Measurements from ENCODE around the gene GTSE1. TPM values are rescaled to one million over a fixed set of nuclear protein-coding genes. Genes with fewer than 3 reads are reported as not detected.
A peak's percentile ranks its signal among the peaks of the same experiment; 100 is the strongest.

Gene GTSE1
- total RNA-seq, 1 experiment from 2014 or later, result 88.1 TPM

GRCh38 chr22:46335201-46336118, 38.8 kb downstream of the GTSE1 start, which contains the start of gene TRMU:
Gene TRMU (plus strand): TSS chr22:46335714. CDS start chr22:46335765, 51 bp downstream.
- ChIA-PET CTCF (no interaction called here), POLR2A (ENCODE audit: low non-redundant PET) (interaction anchor here (0.7 kb wide), 1 partner anchor 188 kb away, joined by 5 read pairs; no protein-coding TSS in a partner anchor)
- Histone ChIP-seq H3K36me3 (ENCODE audit: insufficient read depth, low read length, poor library complexity, severe bottlenecking) (peaks cover 58% of the 10 kb centered on the region), H3K4me1 (ENCODE audit: insufficient read depth, low read length, poor library complexity, severe bottlenecking) (no peaks in the 10 kb centered on the region), H3K27ac (ENCODE audit: low read depth, low read length, poor library complexity, severe bottlenecking) (peak within 1 kb of the TSS; percentile 90), H3K27me3 (replicated peaks; ENCODE audit: insufficient read depth, low read depth, low read length, poor library complexity) (no peaks in the 10 kb centered on the region), H3K9me3 (ENCODE audit: low read depth, low read length, poor library complexity, severe bottlenecking) (no peaks in the 10 kb centered on the region), H3K4me3 (ENCODE audit: low read depth, low read length, poor library complexity, severe bottlenecking) (peak within 1 kb of the TSS; percentile 100)
- TSS peak; percentile 94 for BruUV-seq (replicated peaks)
- no peak for TF ChIP-seq EZH2 (IDR thresholded peaks at IDR 0.05; ENCODE audit: borderline replicate concordance, low read depth, low read length, poor library complexity, severe bottlenecking)
- no peak for TF ChIP-seq CTCF (conservative IDR thresholded peaks at IDR 0.05; ENCODE audit: low read depth, low read length)
- peak; percentile 87 for DNase-seq (ENCODE audit: low spot score)
- intact Hi-C loops (cut with micrococcal nuclease; ENCODE audit: unreplicated experiment), result no loop called here

GRCh38 chr22:46336119-46337078, 39.7 kb downstream of the GTSE1 start:
- POLR2A ChIA-PET (ENCODE audit: low non-redundant PET), result no interaction called here
- no peaks in the 10 kb centered on the region for H3K27me3 ChIP-seq (replicated peaks; ENCODE audit: insufficient read depth, low read depth, low read length, poor library complexity)
- TF ChIP-seq EZH2 (IDR thresholded peaks at IDR 0.05; ENCODE audit: borderline replicate concordance, low read depth, low read length, poor library complexity, severe bottlenecking) (no peak), CTCF (conservative IDR thresholded peaks at IDR 0.05; ENCODE audit: low read depth, low read length) (no peak)
- H3K9me3 ChIP-seq (ENCODE audit: low read depth, low read length, poor library complexity, severe bottlenecking), result no peaks in the 10 kb centered on the region
- H3K36me3 ChIP-seq (ENCODE audit: insufficient read depth, low read length, poor library complexity, severe bottlenecking), result peaks cover 49% of the 10 kb centered on the region
- H3K27ac ChIP-seq (ENCODE audit: low read depth, low read length, poor library complexity, severe bottlenecking), result peak overlapping the region; percentile 90
- intact Hi-C loops (cut with micrococcal nuclease; ENCODE audit: unreplicated experiment), result no loop called here
- TSS peak; percentile 20 for BruUV-seq (replicated peaks)
- H3K4me1 ChIP-seq (ENCODE audit: insufficient read depth, low read length, poor library complexity, severe bottlenecking), result no peaks in the 10 kb centered on the region
- CTCF ChIA-PET, result no interaction called here
- peak overlapping the region; percentile 100 for H3K4me3 ChIP-seq (ENCODE audit: low read depth, low read length, poor library complexity, severe bottlenecking)
- DNase-seq (ENCODE audit: low spot score), result peak; percentile 12

GRCh38 chr22:46337870-46338269, 41.2 kb downstream of the GTSE1 start:
- no TSS peak for BruUV-seq (replicated peaks)
- no peak overlapping the region for H3K27ac ChIP-seq (ENCODE audit: low read depth, low read length, poor library complexity, severe bottlenecking)
- H3K4me3 ChIP-seq (ENCODE audit: low read depth, low read length, poor library complexity, severe bottlenecking), result no peak overlapping the region
- peaks cover 44% of the 10 kb centered on the region for H3K36me3 ChIP-seq (ENCODE audit: insufficient read depth, low read length, poor library complexity, severe bottlenecking)
- H3K9me3 ChIP-seq (ENCODE audit: low read depth, low read length, poor library complexity, severe bottlenecking), result no peaks in the 10 kb centered on the region
- ChIA-PET CTCF (no interaction called here), POLR2A (ENCODE audit: low non-redundant PET) (no interaction called here)
- H3K27me3 ChIP-seq (replicated peaks; ENCODE audit: insufficient read depth, low read depth, low read length, poor library complexity), result no peaks in the 10 kb centered on the region
- DNase-seq (ENCODE audit: low spot score), result no peak
- intact Hi-C loops (cut with micrococcal nuclease; ENCODE audit: unreplicated experiment), result no loop called here
- H3K4me1 ChIP-seq (ENCODE audit: insufficient read depth, low read length, poor library complexity, severe bottlenecking), result no peaks in the 10 kb centered on the region
- no peak for TF ChIP-seq CTCF (conservative IDR thresholded peaks at IDR 0.05; ENCODE audit: low read depth, low read length)
- TF ChIP-seq EZH2 (IDR thresholded peaks at IDR 0.05; ENCODE audit: borderline replicate concordance, low read depth, low read length, poor library complexity, severe bottlenecking), result no peak

All from A673 (cell line).